H1 (cell line): Measurements from ENCODE around the gene MRPL50. TPM values are rescaled to one million over a fixed set of nuclear protein-coding genes. Genes with fewer than 3 reads are reported as not detected.

ENCODE experiments used
- CTCF ChIA-PET: fragments of 300-600 bp; sonication (Branson Sonifier 250); formaldehyde crosslinking; loops from one replicate; lab custom pipeline; 2021; ENCODE audit not compliant: partially characterized antibody; lab: Charles Lee
- POLR2A ChIA-PET: fragments of 300-600 bp; sonication (Branson Sonifier 250); formaldehyde crosslinking; loops from one replicate; lab custom pipeline; 2021; ENCODE audit warnings: inconsistent platforms; ENCODE audit not compliant: partially characterized antibody; lab: Charles Lee
- DNase-seq, 2 experiments: peaks; one replicate each; pipeline versions ENCODE4 v3.0.0 to v3.0.0-alpha.2; 2010 to 2022; ENCODE audit warnings: low spot score in 2 of 2, low read depth in 1 of 2, mixed read lengths in 1 of 2
- FAIRE-seq: peaks from 2 replicates; lab custom pipeline; 2011; peaks lifted over from hg19 to GRCh38; lab: Jason Lieb, UNC
- H2AFZ ChIP-seq: 2 replicates; pipeline ENCODE4 v1.8.1; 2012; ENCODE audit warnings: low read length, inconsistent platforms
- H2AK5ac ChIP-seq: 2 replicates; pipeline ENCODE4 v1.6.1; 2013; ENCODE audit warnings: low read depth, low read length
- H2BK120ac ChIP-seq: replicated peaks from 2 replicates; pipeline ENCODE3; 2013; ENCODE audit warnings: low read depth, low read length, inconsistent platforms
- H2BK12ac ChIP-seq: 2 replicates; pipeline ENCODE4 v1.6.1; 2013; ENCODE audit warnings: low read depth, low read length
- H2BK15ac ChIP-seq: 2 replicates; pipeline ENCODE4 v1.6.1; 2013; ENCODE audit warnings: low read length
- H2BK20ac ChIP-seq: 2 replicates; pipeline ENCODE4 v1.6.1; 2013; ENCODE audit warnings: low read length
- H2BK5ac ChIP-seq: 2 replicates; pipeline ENCODE4 v1.6.1; 2013; ENCODE audit warnings: low read depth, low read length
- H3K14ac ChIP-seq: 2 replicates; pipeline ENCODE4 v1.6.1; 2013; ENCODE audit warnings: inconsistent platforms; ENCODE audit not compliant: insufficient read length
- H3K18ac ChIP-seq: 2 replicates; pipeline ENCODE4 v1.6.1; 2013; ENCODE audit warnings: low read length; ENCODE audit errors: extremely low read depth
- H3K23ac ChIP-seq: 2 replicates; pipeline ENCODE4 v1.6.1; 2013; ENCODE audit warnings: inconsistent platforms; ENCODE audit not compliant: insufficient read length
- H3K23me2 ChIP-seq: 2 replicates; pipeline ENCODE4 v1.6.1; 2013; ENCODE audit warnings: low read depth, low read length
- H3K27ac ChIP-seq: 2 replicates; pipeline ENCODE4 v1.6.1; 2011; ENCODE audit warnings: low read depth, low read length, inconsistent platforms
- H3K27me3 ChIP-seq, 4 experiments: replicated peaks in 1 of 4; 1 replicate in 1 of 4; 2 replicates in 3 of 4; pipeline versions ENCODE4 v1.6.1 to v1.8.1; 2011 to 2013; ENCODE audit warnings: low read length in 3 of 4, mild to moderate bottlenecking in 3 of 4, inconsistent platforms in 2 of 4, mixed read lengths in 2 of 4, moderate library complexity in 1 of 4; ENCODE audit not compliant: control insufficient read depth in 3 of 4, insufficient read depth in 3 of 4; ENCODE audit errors: extremely low read depth in 1 of 4
- H3K36me3 ChIP-seq, 4 experiments: 2 replicates each; pipeline versions ENCODE4 v1.6.1 to v1.8.1; 2011 to 2013; ENCODE audit warnings: mild to moderate bottlenecking in 4 of 4, low read length in 3 of 4, moderate library complexity in 2 of 4, control low read depth in 1 of 4, inconsistent platforms in 1 of 4; ENCODE audit not compliant: insufficient read depth in 4 of 4, control insufficient read depth in 2 of 4
- H3K4ac ChIP-seq: replicated peaks from 2 replicates; pipeline ENCODE3; 2013; ENCODE audit warnings: low read length, low read depth, mixed read lengths, inconsistent platforms; ENCODE audit not compliant: insufficient read length
- H3K4me1 ChIP-seq, 4 experiments: replicated peaks in 1 of 4; 1 replicate in 1 of 4; 2 replicates in 3 of 4; pipeline versions ENCODE4 v1.6.1 to v1.8.1; 2011 to 2013; ENCODE audit warnings: low read length in 3 of 4, inconsistent platforms in 2 of 4, mixed read lengths in 1 of 4; ENCODE audit not compliant: insufficient read depth in 4 of 4, control insufficient read depth in 3 of 4
- H3K4me2 ChIP-seq, 2 experiments: 2 replicates each; pipeline versions ENCODE4 v1.6.1 to v1.8.1; 2011 to 2013; ENCODE audit warnings: low read depth in 2 of 2, low read length in 2 of 2, control low read depth in 1 of 2, inconsistent platforms in 1 of 2, mild to moderate bottlenecking in 1 of 2; ENCODE audit not compliant: insufficient read depth in 1 of 2
- H3K4me3 ChIP-seq, 4 experiments: fragments of 200-600, 300-600 bp in 1 of 4; sonication (generic), shearing (Covaris generic), sonication (Bioruptor Twin) in 1 of 4; 2 replicates each; pipeline versions ENCODE4 v1.5.1 to v1.8.1; 2011 to 2016; ENCODE audit warnings: low read length in 4 of 4, low read depth in 3 of 4, control low read depth in 2 of 4, inconsistent platforms in 2 of 4, mild to moderate bottlenecking in 2 of 4, mixed read lengths in 1 of 4, moderate library complexity in 1 of 4; ENCODE audit not compliant: insufficient read depth in 2 of 4; ENCODE audit errors: extremely low read depth in 1 of 4
- H3K56ac ChIP-seq: replicated peaks from 2 replicates; pipeline ENCODE3; 2013; ENCODE audit warnings: low read depth, mild to moderate bottlenecking, mixed read lengths, low read length, inconsistent platforms; ENCODE audit not compliant: insufficient read length
- H3K79me1 ChIP-seq: 2 replicates; pipeline ENCODE4 v1.6.1; 2013; ENCODE audit warnings: low read depth, low read length, control low read depth
- H3K79me2 ChIP-seq, 2 experiments: 2 replicates each; pipeline versions ENCODE4 v1.6.1 to v1.8.1; 2012 to 2013; ENCODE audit warnings: low read length in 2 of 2, mild to moderate bottlenecking in 2 of 2, inconsistent platforms in 1 of 2; ENCODE audit not compliant: insufficient read depth in 2 of 2, control insufficient read depth in 1 of 2
- H3K9ac ChIP-seq, 4 experiments: replicated peaks in 1 of 4; 1 replicate in 1 of 4; 2 replicates in 3 of 4; pipeline versions ENCODE4 v1.6.1 to v1.8.1; 2011 to 2013; ENCODE audit warnings: low read depth in 3 of 4, low read length in 3 of 4, control low read depth in 2 of 4, mild to moderate bottlenecking in 2 of 4, moderate library complexity in 2 of 4, inconsistent platforms in 1 of 4; ENCODE audit errors: extremely low read depth in 1 of 4
- H3K9me3 ChIP-seq, 2 experiments: 2 replicates each; pipeline versions ENCODE4 v1.6.1 to v1.8.1; 2012 to 2013; ENCODE audit warnings: mild to moderate bottlenecking in 2 of 2, moderate library complexity in 2 of 2, control low read depth in 1 of 2, inconsistent platforms in 1 of 2, low read depth in 1 of 2, low read length in 1 of 2, mixed read lengths in 1 of 2; ENCODE audit not compliant: insufficient read depth in 2 of 2
- H4K20me1 ChIP-seq, 2 experiments: replicated peaks in 1 of 2; 2 replicates each; pipeline versions ENCODE3 to v1.8.1; 2011 to 2013; ENCODE audit warnings: inconsistent platforms in 2 of 2, low read length in 2 of 2, mild to moderate bottlenecking in 1 of 2; ENCODE audit not compliant: insufficient read depth in 2 of 2, control insufficient read depth in 1 of 2
- H4K5ac ChIP-seq: 2 replicates; pipeline ENCODE4 v1.6.1; 2013; ENCODE audit warnings: low read length, low read depth, mixed read lengths, inconsistent platforms; ENCODE audit not compliant: insufficient read length
- H4K8ac ChIP-seq: 2 replicates; pipeline ENCODE4 v1.8.0; 2013; ENCODE audit warnings: mild to moderate bottlenecking, moderate library complexity, low read length, inconsistent platforms; ENCODE audit not compliant: insufficient read depth; ENCODE audit errors: extremely low read depth
- H4K91ac ChIP-seq: replicated peaks from 2 replicates; pipeline ENCODE3; 2013; ENCODE audit warnings: low read length, mixed read lengths, inconsistent platforms; ENCODE audit not compliant: insufficient read length
- NANOG ChIP-seq: IDR thresholded peaks from 2 replicates; pipeline ENCODE4 v1.6.1; 2011; ENCODE audit warnings: low read length, low read depth, mild to moderate bottlenecking, inconsistent platforms; ENCODE audit not compliant: insufficient read depth, poor library complexity, severe bottlenecking
- RAD21 ChIP-seq, 2 experiments: IDR thresholded peaks in 1 of 2; conservative IDR thresholded peaks in 1 of 2; 2 replicates each; pipeline ENCODE4 v1.6.1; 2011; ENCODE audit warnings: low read depth in 2 of 2, low read length in 2 of 2, improper control_type of control experiment in 1 of 2, inconsistent platforms in 1 of 2, mild to moderate bottlenecking in 1 of 2, moderate library complexity in 1 of 2
- WGBS, 2 experiments: shearing (Covaris generic) in 1 of 2; methylation state at CpG; one replicate each; pipeline versions ENCODE4 v1.1.6 to v1.1.7; 2013 to 2015; ENCODE audit warnings: low lambda C conversion rate in 2 of 2, mixed read lengths in 2 of 2, inconsistent platforms in 1 of 2, low coverage in 1 of 2, missing lambda C conversion rate in 1 of 2; ENCODE audit not compliant: insufficient replicate concordance in 2 of 2, insufficient coverage in 1 of 2, insufficient read length in 1 of 2; ENCODE audit errors: extremely low coverage in 1 of 2, missing lambda C conversion rate in 1 of 2; 5-methylcytosine and 5-hydroxymethylcytosine counted together
- polyA plus RNA-seq, 7 experiments: library from polyadenylated mRNA; depleted of rRNA in 3 of 7; stranded (reverse) in 5 of 7; unstranded in 2 of 7; fragments of >200 nt in 5 of 7; fragments of 200-250 nt in 2 of 7; gene quantifications; 1 replicate in 5 of 7; 2 replicates in 1 of 7; 4 replicates in 1 of 7; pipeline versions ENCODE4 v1.2.1 to v1.2.3, GENCODE V29; 2011 to 2013; ENCODE audit warnings: missing spikeins in 2 of 7, mixed read lengths in 2 of 7
- total RNA-seq: library from RNA; stranded (reverse); fragmentation: NEBNext Ultra II Directional; extraction: Animal tissue kit (Norgen Biotek cat#: 25700); gene quantifications from 2 replicates; pipeline ENCODE4 v1.2.1, GENCODE V29; 2021
- TF ChIP-seq, protein P1 (sequence below), 3 experiments: IDR thresholded peaks; 1 replicate in 2 of 3; 2 replicates in 1 of 3; pipeline versions ENCODE4 v1.5.1 to v1.6.1; 2011; ENCODE audit warnings: low read length in 3 of 3, mild to moderate bottlenecking in 3 of 3, inconsistent platforms in 2 of 3, low read depth in 1 of 3, moderate library complexity in 1 of 3; ENCODE audit not compliant: insufficient read depth in 1 of 3; ENCODE audit errors: control extremely low read depth in 1 of 3

MRPL50 gene
- total and polyA plus RNA-seq, 2 of the 8 experiments (the other 6 are each of a cell fraction or from before 2014, with no cell fraction given), result 17.8 to 25.1 TPM

DNA sequence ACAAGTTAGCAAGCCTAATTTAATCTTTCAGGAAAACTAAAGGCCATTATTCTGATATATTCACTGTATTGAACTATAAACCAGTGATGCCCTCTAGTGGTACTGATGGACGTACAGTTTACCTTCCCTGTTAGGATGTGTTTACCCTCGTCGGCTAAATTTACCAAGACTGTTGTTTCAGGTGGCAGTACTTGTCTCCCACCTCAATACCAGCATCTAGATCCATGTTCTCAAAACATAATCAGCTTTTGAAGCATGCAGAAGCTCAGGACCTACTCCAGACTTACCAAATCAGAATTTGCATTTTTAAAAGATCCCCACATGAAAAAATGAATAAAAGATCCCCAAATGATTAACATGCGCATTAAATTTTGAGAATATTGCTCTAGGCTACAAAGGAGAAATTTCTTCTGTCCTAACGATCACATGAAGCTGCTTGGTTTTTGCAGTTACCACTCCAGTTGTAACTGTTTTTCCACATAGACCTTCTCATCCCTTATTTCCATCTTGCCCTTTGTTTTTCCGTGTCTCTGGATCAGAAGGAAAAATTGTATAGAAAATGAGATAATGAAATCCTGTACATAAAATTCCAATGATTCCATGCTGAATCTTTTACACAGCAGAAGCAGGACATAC, 10.4 kb downstream of the MRPL50 start:
- no peak overlapping the region for H3K56ac ChIP-seq
- no peak overlapping the region for H3K4ac ChIP-seq
- POLR2A ChIA-PET, result interaction anchor here (0.6 to 1.9 kb wide), 6 partner anchors 10 to 1014 kb away, joined by 3 to 15 read pairs (median 4); partner anchors contain the start of genes MRPL50 and ZNF189
- H4K20me1 ChIP-seq, result peaks cover 0 to 1% of the 10 kb centered on the region in 2 experiments
- no peak overlapping the region for H2AK5ac ChIP-seq
- H3K36me3 ChIP-seq, result peaks cover 0 to 41% (median 11%) of the 10 kb centered on the region in 4 experiments; a peak in 5 of 8 replicates
- H3K27me3 ChIP-seq, result no peaks in the 10 kb centered on the region
- H3K23me2 ChIP-seq, result no peaks in the 10 kb centered on the region
- CTCF ChIA-PET, result interaction anchor here (0.7 to 3.6 kb wide), 32 partner anchors 8 to 787 kb away, joined by 3 to 21 read pairs (median 4); partner anchors contain the start of genes MRPL50 and ZNF189
- H2BK20ac ChIP-seq, result no peak overlapping the region
- H3K9ac ChIP-seq, result no peak overlapping the region
- H3K79me2 ChIP-seq, result peaks cover 1 to 24% of the 10 kb centered on the region in 2 experiments; a peak in 3 of 4 replicates
- TF ChIP-seq, protein P1, sequence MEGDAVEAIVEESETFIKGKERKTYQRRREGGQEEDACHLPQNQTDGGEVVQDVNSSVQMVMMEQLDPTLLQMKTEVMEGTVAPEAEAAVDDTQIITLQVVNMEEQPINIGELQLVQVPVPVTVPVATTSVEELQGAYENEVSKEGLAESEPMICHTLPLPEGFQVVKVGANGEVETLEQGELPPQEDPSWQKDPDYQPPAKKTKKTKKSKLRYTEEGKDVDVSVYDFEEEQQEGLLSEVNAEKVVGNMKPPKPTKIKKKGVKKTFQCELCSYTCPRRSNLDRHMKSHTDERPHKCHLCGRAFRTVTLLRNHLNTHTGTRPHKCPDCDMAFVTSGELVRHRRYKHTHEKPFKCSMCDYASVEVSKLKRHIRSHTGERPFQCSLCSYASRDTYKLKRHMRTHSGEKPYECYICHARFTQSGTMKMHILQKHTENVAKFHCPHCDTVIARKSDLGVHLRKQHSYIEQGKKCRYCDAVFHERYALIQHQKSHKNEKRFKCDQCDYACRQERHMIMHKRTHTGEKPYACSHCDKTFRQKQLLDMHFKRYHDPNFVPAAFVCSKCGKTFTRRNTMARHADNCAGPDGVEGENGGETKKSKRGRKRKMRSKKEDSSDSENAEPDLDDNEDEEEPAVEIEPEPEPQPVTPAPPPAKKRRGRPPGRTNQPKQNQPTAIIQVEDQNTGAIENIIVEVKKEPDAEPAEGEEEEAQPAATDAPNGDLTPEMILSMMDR (IDR thresholded peaks at IDR 0.05; ENCODE audit: control extremely low read depth in 1 of 3, insufficient read depth in 1 of 3, low read depth in 1 of 3, low read length in 3 of 3), result peak in 2 of 3 experiments; percentile 64 to 77; a peak in 3 of 4 replicates
- TF ChIP-seq RAD21 (IDR thresholded peaks at IDR 0.05 in 1 of 2, conservative IDR thresholded peaks at IDR 0.05 in 1 of 2; ENCODE audit: low read depth in 2 of 2, low read length in 2 of 2), result peak; percentile 61 to 62
- no peak for TF ChIP-seq NANOG
- H3K23ac ChIP-seq, result no peak overlapping the region
- H2AFZ ChIP-seq, result no peak overlapping the region
- no peak overlapping the region for H2BK12ac ChIP-seq
- no peaks in the 10 kb centered on the region for H3K79me1 ChIP-seq
- DNase-seq (no peak), FAIRE-seq (peak; percentile 69)
- H4K91ac ChIP-seq, result no peak overlapping the region
- H4K8ac ChIP-seq, result no peak overlapping the region
- H3K14ac ChIP-seq, result no peak overlapping the region
- no peak overlapping the region for H3K18ac ChIP-seq
- no peak overlapping the region for H3K4me3 ChIP-seq
- no peak overlapping the region for H2BK15ac ChIP-seq
- no peak overlapping the region for H2BK5ac ChIP-seq
- peaks cover 6 to 14% of the 10 kb centered on the region in 2 experiments; a peak in 2 of 4 replicates for H3K9me3 ChIP-seq
- 66% methylated on average over 6 of the region's 6 CpGs; no CpG with 5 or more reads in 1 of the 2 experiments for WGBS, 2 experiments
- H3K27ac ChIP-seq, result no peak overlapping the region
- H3K4me2 ChIP-seq, result no peak overlapping the region
- no peak overlapping the region for H2BK120ac ChIP-seq
- H4K5ac ChIP-seq, result no peak overlapping the region
- H3K4me1 ChIP-seq, result peaks cover 0 to 3% (median 0%) of the 10 kb centered on the region in 4 experiments; a peak in 3 of 7 replicates
